PC-3 (cell line): ENCODE data around the gene KHNYN.

Experiments
- CTCF ChIP-seq: fragments of 300-600 bp; sonication (generic); conservative IDR thresholded peaks from 2 replicates; pipeline ENCODE4 v1.5.1; 2017; ENCODE audit warnings: antibody characterized with exemption, low read depth, mild to moderate bottlenecking, low read length
- EZH2 ChIP-seq: fragments of 300-600 bp; sonication (generic); IDR thresholded peaks from one replicate; pipeline ENCODE4 v1.6.1; 2017; ENCODE audit warnings: antibody characterized with exemption, mild to moderate bottlenecking, low read length; ENCODE audit not compliant: unreplicated experiment

DNA sequence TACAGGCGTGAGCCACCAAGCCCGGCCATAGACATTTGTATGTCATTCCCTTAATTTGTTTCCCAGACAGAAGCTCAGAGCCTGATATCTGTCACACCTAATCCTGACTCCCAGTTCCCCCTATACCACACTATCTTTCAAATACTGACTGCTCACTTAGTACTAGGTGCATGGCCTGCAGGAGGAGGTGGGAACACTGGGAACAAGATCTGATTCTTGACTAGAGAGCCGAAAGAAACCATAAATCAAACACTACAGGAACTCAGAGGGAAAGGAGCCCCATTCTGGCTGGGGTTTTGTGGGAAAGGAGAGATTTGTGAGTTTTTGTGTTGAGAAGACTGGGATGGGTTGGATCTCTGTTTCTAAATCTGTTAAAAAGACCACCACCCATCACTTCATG, 4.9 kb downstream of the KHNYN start:
- TF ChIP-seq CTCF (no peak), EZH2 (no peak)
